PC-9 (cell line): ENCODE data around the gene KEL. TPM values are rescaled to one million over a fixed set of nuclear protein-coding genes. Genes with fewer than 3 reads are reported as not detected.
"Not testable (repeated sequence)": the region's sequence is repeated elsewhere in the genome, so short reads cannot be mapped to it uniquely, and the experiment has no call there.

ENCODE experiments used
- BruUV-seq: library from RNA; stranded (reverse); fragments of 400-500 nt; replicated peaks from 2 replicates; lab custom pipeline; 2021; lab: Mats Ljungman, UMichigan
- CTCF ChIA-PET: fragments of 300-600 bp; sonication (Branson Sonifier 250); formaldehyde crosslinking; loops from one replicate; lab custom pipeline; 2022; ENCODE audit warnings: antibody characterized with exemption; lab: Charles Lee
- POLR2A ChIA-PET: fragments of 300-600 bp; sonication (Branson Sonifier 250); formaldehyde crosslinking; loops from one replicate; lab custom pipeline; 2022; ENCODE audit warnings: antibody characterized with exemption; ENCODE audit not compliant: unreplicated experiment; lab: Charles Lee
- DNase-seq, 2 experiments: peaks; one replicate each; pipeline versions ENCODE4 v3.0.0 to v3.0.0-alpha.2; 2015 to 2022; ENCODE audit warnings: mixed read lengths in 1 of 2
- H2AFZ ChIP-seq: fragments of 200-600 bp; sonication (generic); 2 replicates; pipeline ENCODE4 v1.8.1; 2017; ENCODE audit warnings: antibody characterized with exemption
- H3F3A ChIP-seq: fragments of 200-600 bp; sonication (generic); 2 replicates; pipeline ENCODE4 v1.8.1; 2017; ENCODE audit warnings: antibody characterized with exemption, mild to moderate bottlenecking, low read depth; ENCODE audit not compliant: insufficient read depth
- H3K27ac ChIP-seq: fragments of 200-600 bp; sonication (generic); 2 replicates; pipeline ENCODE4 v1.6.1; 2016; ENCODE audit warnings: mixed run types
- H3K27me3 ChIP-seq: fragments of 200-600 bp; sonication (generic); 2 replicates; pipeline ENCODE4 v1.6.1; 2016; ENCODE audit warnings: low read depth, mixed run types; ENCODE audit not compliant: insufficient read depth
- H3K36me3 ChIP-seq: fragments of 200-600 bp; sonication (generic); 2 replicates; pipeline ENCODE4 v1.6.1; 2016; ENCODE audit warnings: low read depth, mixed run types
- H3K4me1 ChIP-seq: fragments of 200-600 bp; sonication (generic); replicated peaks from 2 replicates; pipeline ENCODE4 v1.6.1; 2016; ENCODE audit warnings: mixed run types; ENCODE audit not compliant: insufficient read depth
- H3K4me2 ChIP-seq: fragments of 200-600 bp; sonication (generic); 2 replicates; pipeline ENCODE4 v1.6.1; 2017; ENCODE audit warnings: mixed run types
- H3K4me3 ChIP-seq: fragments of 200-600 bp; sonication (generic); 2 replicates; pipeline ENCODE4 v1.6.1; 2016; ENCODE audit warnings: mixed run types
- H3K79me2 ChIP-seq: fragments of 200-600 bp; sonication (generic); 2 replicates; pipeline ENCODE4 v1.6.1; 2017; ENCODE audit warnings: low read depth, mixed run types
- H3K9me2 ChIP-seq: fragments of 200-600 bp; sonication (generic); 2 replicates; pipeline ENCODE4 v1.8.1; 2017; ENCODE audit warnings: mild to moderate bottlenecking; ENCODE audit not compliant: insufficient read depth
- H3K9me3 ChIP-seq: fragments of 200-600 bp; sonication (generic); 2 replicates; pipeline ENCODE4 v1.8.1; 2016; ENCODE audit warnings: low read depth; ENCODE audit not compliant: insufficient read depth
- H4K20me1 ChIP-seq: fragments of 200-600 bp; sonication (generic); 2 replicates; pipeline ENCODE4 v1.8.1; 2017; ENCODE audit not compliant: insufficient read depth
- CTCF ChIP-seq: fragments of 200-600 bp; sonication (generic); conservative IDR thresholded peaks from 2 replicates; pipeline ENCODE4 v1.6.1; 2017; ENCODE audit warnings: mixed run types, antibody characterized with exemption, mild to moderate bottlenecking, moderate library complexity
- EZH2 ChIP-seq: fragments of 200-600 bp; sonication (generic); IDR thresholded peaks from 2 replicates; pipeline ENCODE4 v1.8.0; 2017; ENCODE audit warnings: antibody characterized with exemption, low read depth
- intact Hi-C: fragments of 100-400 bp; cut with micrococcal nuclease; formaldehyde crosslinking; loops from one replicate; pipeline ENCODE4 v1.10.0; 2022; ENCODE audit not compliant: unreplicated experiment
- total RNA-seq: library from RNA; stranded (reverse); gene quantifications from 2 replicates; pipeline ENCODE4 v1.2.3, GENCODE V29; 2021

Gene KEL
- total RNA-seq, 1 experiment from 2014 or later: 0.46 TPM

GRCh38 chr7:142984297-142984696, 22.1 kb upstream of the KEL start:
- H3K4me2 ChIP-seq: no peak overlapping the region
- H3K9me2 ChIP-seq: peaks cover 3% of the 10 kb centered on the region; the same call in 1 of the 2 replicates
- H3K79me2 ChIP-seq: no peaks in the 10 kb centered on the region
- H3K4me3 ChIP-seq: no peak overlapping the region
- no peaks in the 10 kb centered on the region for H3K27me3 ChIP-seq
- H3K36me3 ChIP-seq: no peaks in the 10 kb centered on the region
- no TSS peak for BruUV-seq
- no peak for DNase-seq
- H3F3A ChIP-seq: no peaks in the 10 kb centered on the region
- H2AFZ ChIP-seq: no peak overlapping the region
- ChIA-PET POLR2A (no interaction called here), CTCF (no interaction called here)
- TF ChIP-seq CTCF (no peak), EZH2 (no peak)
- no peaks in the 10 kb centered on the region for H3K9me3 ChIP-seq
- H3K4me1 ChIP-seq: no peaks in the 10 kb centered on the region
- H3K27ac ChIP-seq: no peak overlapping the region
- H4K20me1 ChIP-seq: no peaks in the 10 kb centered on the region
- intact Hi-C loops: no loop called here

- Histone ChIP-seq H3K9me2 (no peaks in the 10 kb centered on the region), H3F3A (no peaks in the 10 kb centered on the region), H3K27me3 (no peaks in the 10 kb centered on the region), H3K36me3 (no peaks in the 10 kb centered on the region), H3K9me3 (no peaks in the 10 kb centered on the region), H3K4me3 (no peak overlapping the region), H3K4me1 (no peaks in the 10 kb centered on the region), H3K79me2 (no peaks in the 10 kb centered on the region), H2AFZ (no peak overlapping the region), H4K20me1 (no peaks in the 10 kb centered on the region), H3K4me2 (no peak overlapping the region), H3K27ac (no peak overlapping the region)
- intact Hi-C loops: no loop called here
- DNase-seq: no peak
- ChIA-PET POLR2A (no interaction called here), CTCF (no interaction called here)
- no TSS peak for BruUV-seq
- TF ChIP-seq EZH2 (no peak), CTCF (no peak)
Measured at GRCh38 chr7:142983825-142984224, 21.7 kb upstream of the KEL start.

GRCh38 chr7:142978402-142978801, 16.2 kb upstream of the KEL start:
- H3K27ac ChIP-seq, DNase-seq, H3K9me3 ChIP-seq, H3K79me2 ChIP-seq, BruUV-seq, H2AFZ ChIP-seq, H3K4me2 ChIP-seq, intact Hi-C loops, CTCF ChIA-PET, H4K20me1 ChIP-seq, H3K4me3 ChIP-seq, H3K9me2 ChIP-seq, H3K36me3 ChIP-seq, H3K27me3 ChIP-seq, H3K4me1 ChIP-seq, POLR2A ChIA-PET, H3F3A ChIP-seq: not testable (repeated sequence)

- no TSS peak for BruUV-seq
- no peak for TF ChIP-seq CTCF
- no peak for TF ChIP-seq EZH2
- Histone ChIP-seq H2AFZ (no peak overlapping the region), H3K27ac (no peak overlapping the region), H3K4me3 (no peak overlapping the region), H3K27me3 (no peaks in the 10 kb centered on the region), H4K20me1 (no peaks in the 10 kb centered on the region), H3K4me1 (no peaks in the 10 kb centered on the region), H3K4me2 (no peak overlapping the region), H3F3A (no peaks in the 10 kb centered on the region), H3K9me2 (no peaks in the 10 kb centered on the region), H3K9me3 (no peaks in the 10 kb centered on the region), H3K79me2 (no peaks in the 10 kb centered on the region), H3K36me3 (no peaks in the 10 kb centered on the region)
- DNase-seq: no peak
- intact Hi-C loops: no loop called here
- ChIA-PET POLR2A (no interaction called here), CTCF (no interaction called here)
Measured at GRCh38 chr7:142974626-142975025, 12.5 kb upstream of the KEL start.
